Measurements from ENCODE around the gene SELENOI.

SELENOI gene

DNA sequence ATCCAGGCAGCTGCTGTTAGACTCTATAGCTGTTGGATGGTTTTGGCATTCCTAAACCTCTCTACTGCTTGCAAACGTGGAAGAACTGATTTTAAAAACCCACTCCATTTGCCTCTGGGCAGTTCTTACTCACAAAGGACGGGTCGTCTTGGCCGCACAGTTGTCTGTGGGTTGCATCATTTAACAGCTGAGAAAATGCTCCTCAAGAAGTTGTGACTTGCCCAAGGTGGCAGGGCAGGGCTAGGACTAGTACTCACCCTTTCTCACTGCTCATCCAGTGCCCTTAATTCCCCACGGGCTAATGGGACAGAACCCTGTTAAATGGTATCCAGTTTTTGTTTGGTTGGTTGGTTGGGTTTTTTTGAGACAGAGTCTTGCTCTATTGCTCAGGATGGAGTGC lies 54.8 kb downstream of the SELENOI start:
- TF ChIP-seq CTCF (conservative IDR thresholded peaks at IDR 0.05): no peak
- H3K27ac ChIP-seq: no peak overlapping the region

DNA sequence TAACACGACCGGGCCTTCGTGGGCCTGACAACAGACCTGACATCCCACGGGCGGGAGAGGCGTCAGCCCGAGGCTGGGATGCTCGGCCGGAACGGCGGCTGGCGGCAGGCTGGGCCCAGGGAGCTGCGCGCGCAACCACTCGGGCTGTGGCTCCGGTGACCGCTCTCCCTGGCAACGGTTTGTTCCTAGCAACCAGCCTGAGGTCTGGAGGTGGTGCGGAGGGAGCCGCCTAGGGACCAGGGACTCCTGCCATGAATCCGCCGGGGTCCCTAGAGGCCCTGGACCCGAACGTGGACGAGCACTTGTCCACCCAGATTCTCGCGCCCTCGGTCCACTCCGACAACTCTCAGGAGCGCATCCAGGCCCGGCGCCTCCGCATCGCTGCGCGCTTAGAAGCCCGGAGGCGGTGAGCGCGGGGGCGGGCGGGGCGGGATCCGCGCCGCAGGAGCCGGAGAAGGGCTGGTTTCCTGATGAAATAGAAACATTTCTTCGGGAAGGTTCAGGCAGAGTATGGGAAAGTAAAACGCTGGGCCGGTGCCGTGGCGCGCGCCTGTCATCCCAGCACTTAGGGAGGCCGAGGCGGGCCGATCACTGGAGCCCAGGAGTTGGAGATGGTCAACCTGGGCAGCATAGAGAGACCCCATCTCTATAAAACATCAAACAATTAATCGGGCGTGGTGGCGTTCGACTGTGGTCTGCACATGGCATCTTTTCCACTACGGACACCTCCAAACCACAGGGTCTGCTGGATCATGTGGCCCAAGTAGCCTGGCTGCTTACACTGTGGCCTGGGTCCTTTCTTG lies 56.0 kb downstream of the SELENOI start, which contains the start of gene DRC1:
DRC1 (plus strand) TSS at position 182 of the 803 bp plus-strand sequence; CDS start at position 252, 70 bp downstream.
- H3K27ac ChIP-seq: no peak within 1 kb of the TSS
- TF ChIP-seq CTCF (conservative IDR thresholded peaks at IDR 0.05): no peak

DNA sequence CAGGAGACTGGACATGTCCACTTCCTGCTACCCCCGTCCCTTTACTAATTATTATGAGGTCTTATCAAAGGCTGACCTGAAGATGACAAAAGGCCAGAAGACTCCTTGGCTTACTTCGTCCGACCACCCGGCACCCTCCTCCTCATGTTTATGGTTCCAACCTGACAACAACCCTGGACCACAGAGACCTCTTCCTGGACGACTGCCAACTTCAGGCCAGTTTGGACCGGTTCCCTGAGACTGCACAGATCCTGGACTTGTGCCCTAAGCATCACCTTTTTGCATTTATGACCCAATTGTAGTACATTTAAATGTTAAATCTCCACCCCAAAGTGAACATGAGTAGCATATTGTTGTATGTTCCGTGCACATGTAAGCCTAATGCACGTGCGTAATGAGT lies 61.6 kb downstream of the SELENOI start:
- no peak for TF ChIP-seq CTCF (conservative IDR thresholded peaks at IDR 0.05)
- H3K27ac ChIP-seq: no peak overlapping the region

DNA sequence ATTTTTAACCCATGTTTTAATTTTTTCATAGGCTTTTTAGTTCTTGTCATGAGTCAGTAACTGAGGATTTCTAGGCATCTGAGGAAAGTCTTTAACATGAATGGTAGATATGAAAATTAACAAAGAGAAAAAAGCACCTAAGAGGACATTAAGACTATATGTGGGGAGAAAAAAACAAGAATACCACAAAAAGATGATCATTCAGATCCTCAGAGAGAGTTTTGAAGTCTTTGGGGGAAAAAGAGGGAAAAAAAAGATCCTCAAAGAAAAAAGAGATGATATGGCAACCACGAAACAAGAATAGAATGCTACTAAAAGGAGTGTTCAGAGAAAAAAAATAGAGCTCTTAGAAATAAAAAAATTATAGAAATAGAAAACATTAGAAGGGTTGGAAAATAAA lies 63.8 kb downstream of the SELENOI start:
- no peak for TF ChIP-seq CTCF (conservative IDR thresholded peaks at IDR 0.05)
- H3K27ac ChIP-seq: no peak overlapping the region

GRCh38 chr2:26410764-26411243 lies 64.9 kb downstream of the SELENOI start:
- no peak overlapping the region for H3K27ac ChIP-seq
- no peak for TF ChIP-seq CTCF (conservative IDR thresholded peaks at IDR 0.05)

DNA sequence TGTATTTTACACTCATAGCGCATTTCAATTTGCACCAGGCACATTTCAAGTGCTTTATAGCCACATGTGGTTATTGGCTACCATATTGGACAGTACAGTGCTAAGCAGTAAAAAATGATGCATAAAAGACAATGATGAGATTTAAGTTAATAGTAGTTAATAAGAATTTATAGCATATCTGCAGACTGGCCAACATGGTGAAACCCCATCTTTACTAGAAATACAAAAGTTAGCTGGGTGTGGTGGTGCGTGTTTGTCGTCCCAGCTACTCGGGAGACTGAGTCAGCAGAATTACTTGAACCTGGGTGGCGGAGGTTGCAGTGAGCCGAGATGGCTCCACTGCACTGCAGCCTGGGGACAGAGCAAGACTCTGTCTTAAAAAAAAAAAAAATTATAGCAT lies 65.5 kb downstream of the SELENOI start:
- no peak overlapping the region for H3K27ac ChIP-seq

More for the DNA sequence above, 65.5 kb downstream of the SELENOI start:
- no peak for TF ChIP-seq CTCF (conservative IDR thresholded peaks at IDR 0.05)

All from VCaP (cell line).